GM21576 (cell line): ENCODE data around the gene CALHM6.
A peak's percentile ranks its signal among the peaks of the same experiment; 100 is the strongest.

ENCODE experiments used
- ATAC-seq: cut with Tn5 transposase; IDR thresholded peaks from one replicate; pipeline ENCODE4 v1.9.1; 2021; ENCODE audit warnings: mild to moderate bottlenecking, moderate library complexity; ENCODE audit not compliant: unreplicated experiment

The CALHM6 gene

GRCh38 chr6:116445102-116445501 lies 16.1 kb upstream of the CALHM6 start:
- no peak for ATAC-seq

- ATAC-seq: no peak
These were observed 14.8 kb upstream of the CALHM6 start for GRCh38 chr6:116446399-116446798.

GRCh38 chr6:116447052-116447451 lies 14.1 kb upstream of the CALHM6 start:
- no peak for ATAC-seq

- no peak for ATAC-seq
These were observed 13.6 kb upstream of the CALHM6 start for GRCh38 chr6:116447496-116448011.

- no peak for ATAC-seq
These were observed 11.6 kb upstream of the CALHM6 start for GRCh38 chr6:116449565-116449964.

- ATAC-seq: no peak
These were observed 10.9 kb upstream of the CALHM6 start for GRCh38 chr6:116450185-116450710.

GRCh38 chr6:116450769-116451740 lies 10.1 kb upstream of the CALHM6 start:
- ATAC-seq: peak; percentile 74

- no peak for ATAC-seq
These were observed 9.3 kb upstream of the CALHM6 start for GRCh38 chr6:116451916-116452315.

GRCh38 chr6:116452531-116452930 lies 8.6 kb upstream of the CALHM6 start:
- no peak for ATAC-seq

GRCh38 chr6:116456106-116456505 lies 5.1 kb upstream of the CALHM6 start:
- no peak for ATAC-seq

GRCh38 chr6:116456927-116457326 lies 4.2 kb upstream of the CALHM6 start:
- ATAC-seq: no peak

GRCh38 chr6:116458264-116458663 lies 2.9 kb upstream of the CALHM6 start:
- no peak for ATAC-seq

- no peak for ATAC-seq
These were observed 1.2 kb upstream of the CALHM6 start for GRCh38 chr6:116459927-116460326.

- peak; percentile 65 for ATAC-seq
These were observed 1.0 kb downstream of the CALHM6 start for GRCh38 chr6:116461932-116462885.

- no peak for ATAC-seq
These were observed 2.1 kb downstream of the CALHM6 start for GRCh38 chr6:116463301-116463700.

- ATAC-seq: no peak
These were observed 4.1 kb downstream of the CALHM6 start for GRCh38 chr6:116465246-116465645.

- no peak for ATAC-seq
These were observed 5.9 kb downstream of the CALHM6 start for GRCh38 chr6:116467096-116467495.

- ATAC-seq: no peak
These were observed 6.3 kb downstream of the CALHM6 start for GRCh38 chr6:116467514-116467913.

GRCh38 chr6:116468293-116468692 lies 7.1 kb downstream of the CALHM6 start:
- no peak for ATAC-seq

GRCh38 chr6:116471531-116471930 lies 10.4 kb downstream of the CALHM6 start:
- ATAC-seq: no peak

GRCh38 chr6:116472706-116473105 lies 11.5 kb downstream of the CALHM6 start:
- ATAC-seq: no peak
